HuH-7 (cell line): ENCODE data around the gene RALGPS1.

ENCODE experiments used
- DNase-seq: peaks from one replicate; pipeline ENCODE4 v3.0.0; 2011; ENCODE audit warnings: low spot score

The RALGPS1 gene, protein sequence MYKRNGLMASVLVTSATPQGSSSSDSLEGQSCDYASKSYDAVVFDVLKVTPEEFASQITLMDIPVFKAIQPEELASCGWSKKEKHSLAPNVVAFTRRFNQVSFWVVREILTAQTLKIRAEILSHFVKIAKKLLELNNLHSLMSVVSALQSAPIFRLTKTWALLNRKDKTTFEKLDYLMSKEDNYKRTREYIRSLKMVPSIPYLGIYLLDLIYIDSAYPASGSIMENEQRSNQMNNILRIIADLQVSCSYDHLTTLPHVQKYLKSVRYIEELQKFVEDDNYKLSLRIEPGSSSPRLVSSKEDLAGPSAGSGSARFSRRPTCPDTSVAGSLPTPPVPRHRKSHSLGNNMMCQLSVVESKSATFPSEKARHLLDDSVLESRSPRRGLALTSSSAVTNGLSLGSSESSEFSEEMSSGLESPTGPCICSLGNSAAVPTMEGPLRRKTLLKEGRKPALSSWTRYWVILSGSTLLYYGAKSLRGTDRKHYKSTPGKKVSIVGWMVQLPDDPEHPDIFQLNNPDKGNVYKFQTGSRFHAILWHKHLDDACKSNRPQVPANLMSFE

DNA sequence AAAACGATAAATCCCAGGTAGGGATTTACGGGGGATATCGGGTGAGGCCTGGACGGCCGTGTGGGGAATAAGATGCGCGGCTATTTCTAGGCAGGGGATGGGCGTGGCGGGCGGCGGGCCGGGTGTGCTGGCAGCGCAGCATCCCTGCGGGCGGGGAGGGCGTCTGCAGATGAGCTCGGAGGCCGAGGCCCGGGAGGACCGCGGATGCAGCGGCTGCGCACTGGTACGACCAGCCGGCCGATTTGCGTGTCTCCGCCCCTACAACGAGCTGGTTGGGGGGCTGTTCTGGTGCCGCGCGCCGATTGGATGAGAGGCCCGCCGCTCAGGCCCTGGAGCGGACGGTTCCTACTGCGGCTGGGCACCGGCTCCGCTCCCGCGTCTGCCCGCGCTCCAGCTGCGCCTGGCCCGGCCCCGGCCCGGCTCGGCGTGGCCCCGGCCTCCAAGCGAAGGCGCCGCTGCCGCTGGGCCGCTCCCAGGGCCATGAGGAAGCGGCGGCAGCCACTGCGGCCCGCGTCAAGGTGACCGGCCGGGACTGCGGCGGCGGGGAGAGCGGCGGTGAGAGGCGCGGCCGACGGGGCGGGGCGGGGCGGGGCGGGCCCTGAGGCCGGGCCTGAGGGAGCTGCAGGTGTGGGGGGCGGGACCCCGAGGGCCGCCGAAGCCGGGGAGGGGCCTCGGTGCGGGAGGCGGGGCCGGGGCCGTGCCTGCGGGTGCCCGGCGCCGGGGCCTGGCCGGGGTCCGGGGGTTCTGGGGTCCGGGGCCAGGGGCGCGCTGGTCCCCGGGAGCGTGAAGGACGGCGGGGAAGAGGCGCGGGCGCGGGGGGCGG, at the start of gene RALGPS1:
Gene RALGPS1, plus strand, starts transcription at position 325 of the 823 bp plus-strand sequence. CDS start 47,508 bp downstream, outside the sequence.
- peak; percentile 99 for DNase-seq

GRCh38 chr9:126869368-126869767, 45.2 kb upstream of the RALGPS1 start:
- DNase-seq, result no peak

- no peak for DNase-seq
Measured at GRCh38 chr9:126872516-126872915, 42.1 kb upstream of the RALGPS1 start.

DNA sequence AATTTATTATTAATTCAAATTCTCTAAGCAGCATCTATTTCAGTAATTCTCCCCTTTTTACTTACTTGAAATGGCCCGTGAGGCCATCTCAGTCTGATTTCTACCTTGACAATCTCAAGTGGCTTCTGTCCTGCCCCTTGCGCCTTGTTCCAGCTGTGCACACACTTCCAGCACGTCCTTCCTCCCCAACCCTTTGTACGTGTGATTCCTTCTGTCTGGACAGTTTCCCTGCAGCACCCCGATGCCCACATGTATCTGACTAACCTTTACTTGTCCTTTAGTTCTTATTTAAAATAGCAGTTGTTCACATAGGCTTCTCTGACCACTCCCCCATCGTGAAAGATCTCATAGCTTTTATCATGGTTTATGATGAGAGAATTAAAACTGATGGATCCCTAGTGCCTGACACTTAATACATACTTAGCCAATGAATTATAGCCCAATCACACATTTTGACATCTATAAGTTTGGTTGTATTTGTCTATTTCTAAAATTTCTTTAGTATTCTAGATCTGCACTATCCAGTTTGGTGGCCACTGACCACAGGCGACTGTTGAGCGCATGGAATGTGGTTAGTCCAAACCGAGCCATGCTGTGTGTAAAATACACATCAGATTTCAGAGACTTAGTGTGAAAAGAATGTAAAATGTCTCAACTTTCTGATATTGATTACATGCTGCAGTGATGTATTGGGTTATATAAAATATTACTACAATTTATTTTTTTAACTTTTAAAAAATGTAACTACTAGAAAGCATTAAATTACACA, 39.9 kb upstream of the RALGPS1 start:
- no peak for DNase-seq

- DNase-seq, result no peak
Measured at GRCh38 chr9:126875756-126876510, 38.6 kb upstream of the RALGPS1 start.

DNA sequence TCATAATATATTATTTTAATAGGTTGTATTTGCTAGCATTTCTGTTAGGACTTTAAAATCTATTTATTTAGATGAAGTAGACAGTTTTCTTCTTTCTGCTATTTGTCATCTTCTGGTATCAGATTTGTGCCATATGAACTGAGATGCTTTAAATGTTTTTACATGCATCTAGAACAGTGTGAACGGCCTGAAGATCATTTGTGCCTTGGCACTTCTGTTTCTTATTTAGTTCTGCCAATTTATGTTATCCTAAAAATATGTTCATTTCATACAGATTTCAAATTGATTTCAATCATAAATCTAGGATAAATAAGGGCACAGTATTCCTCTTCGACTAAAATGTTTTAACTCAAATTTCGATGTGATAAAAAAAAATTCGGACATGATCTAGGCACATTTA, 38.1 kb upstream of the RALGPS1 start:
- no peak for DNase-seq

DNA sequence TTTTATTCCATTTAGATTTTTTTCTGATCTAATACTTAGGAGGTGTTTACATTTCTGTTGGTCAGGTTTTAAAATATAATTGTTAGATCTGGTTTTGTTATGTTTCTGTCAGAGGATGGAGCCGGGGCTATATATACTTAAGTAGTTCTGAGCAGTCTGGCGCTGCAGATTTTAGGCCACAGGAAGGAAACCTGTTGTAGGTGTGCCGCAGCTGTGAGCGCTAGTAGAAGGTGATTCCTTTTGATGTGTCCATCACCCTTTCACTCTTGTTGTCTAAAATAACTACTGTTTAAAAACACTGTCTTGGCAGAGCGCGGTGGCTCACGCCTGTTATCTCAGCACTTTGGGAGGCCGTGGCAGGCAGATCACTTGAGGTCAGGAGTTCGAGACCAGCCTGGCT, 37.2 kb upstream of the RALGPS1 start:
- no peak for DNase-seq

GRCh38 chr9:126879288-126879687, 35.3 kb upstream of the RALGPS1 start:
- no peak for DNase-seq

GRCh38 chr9:126880226-126880946, 34.2 kb upstream of the RALGPS1 start:
- DNase-seq, result no peak

- no peak for DNase-seq
Measured at GRCh38 chr9:126880947-126881332, 33.6 kb upstream of the RALGPS1 start.

DNA sequence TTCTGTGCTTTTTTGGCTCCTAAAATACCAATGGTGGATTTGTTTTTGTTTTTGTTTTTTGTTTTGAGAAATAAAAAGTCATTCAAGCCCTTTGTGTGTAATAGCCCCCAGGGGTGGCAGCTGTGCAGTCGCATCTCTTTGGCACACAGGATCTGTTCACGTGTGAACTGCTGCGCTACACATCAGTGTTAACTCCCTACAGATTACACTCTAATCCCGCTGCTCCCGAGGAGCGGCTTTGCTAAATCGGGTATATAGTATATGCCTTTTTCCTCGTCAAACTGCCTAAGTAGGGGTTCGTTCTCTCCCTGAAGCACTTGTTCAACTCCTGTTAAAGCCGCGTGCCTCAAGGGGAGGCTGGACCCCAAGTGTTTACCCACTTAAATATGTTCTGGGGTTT, 31.8 kb upstream of the RALGPS1 start:
- DNase-seq, result no peak

DNA sequence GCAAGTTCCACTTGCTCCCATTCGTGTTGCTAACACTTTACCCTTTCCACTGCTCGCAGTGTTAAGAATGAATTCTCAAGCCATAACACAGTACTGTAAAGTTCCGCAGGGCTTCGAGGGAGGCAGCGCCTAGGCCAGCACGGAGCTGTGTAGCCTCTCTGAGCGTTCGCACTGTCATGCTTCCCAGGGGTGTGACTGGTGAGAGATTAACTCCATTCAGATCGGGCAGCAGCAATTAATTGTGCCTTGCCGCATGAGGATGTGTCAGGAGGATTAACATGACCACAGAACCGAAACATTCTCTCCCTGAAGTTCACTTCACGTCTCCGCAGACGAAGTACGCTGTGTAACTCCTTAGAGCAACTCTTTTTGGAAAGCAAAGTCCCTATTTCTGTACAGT, 30.9 kb upstream of the RALGPS1 start:
- no peak for DNase-seq

DNA sequence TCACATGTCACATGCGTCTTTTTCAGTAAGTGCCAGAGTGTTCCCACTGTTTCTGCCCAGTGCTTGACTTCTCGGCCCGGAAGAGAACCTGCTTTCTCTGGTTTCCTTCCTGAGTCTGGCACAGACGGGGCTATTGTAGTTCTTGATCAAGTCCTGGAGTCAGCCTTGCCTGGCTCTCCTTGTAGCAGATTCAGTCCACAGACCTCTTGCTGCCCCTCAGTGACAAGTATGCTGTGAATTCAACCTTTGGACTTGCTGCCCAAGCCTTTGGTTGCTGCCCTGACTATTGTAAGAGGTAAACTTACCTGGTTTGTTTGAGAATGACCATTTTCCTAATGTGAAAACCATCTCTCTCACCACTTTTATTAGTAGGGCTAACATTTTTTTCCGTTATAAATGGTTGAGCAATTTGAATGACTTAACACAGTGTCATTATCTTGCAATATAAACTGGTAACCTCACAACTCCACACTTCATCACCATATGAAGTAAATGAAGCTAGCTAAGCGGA, 29.4 kb upstream of the RALGPS1 start:
- DNase-seq, result peak; percentile 67

GRCh38 chr9:126886034-126886822, 28.4 kb upstream of the RALGPS1 start:
- DNase-seq, result no peak

DNA sequence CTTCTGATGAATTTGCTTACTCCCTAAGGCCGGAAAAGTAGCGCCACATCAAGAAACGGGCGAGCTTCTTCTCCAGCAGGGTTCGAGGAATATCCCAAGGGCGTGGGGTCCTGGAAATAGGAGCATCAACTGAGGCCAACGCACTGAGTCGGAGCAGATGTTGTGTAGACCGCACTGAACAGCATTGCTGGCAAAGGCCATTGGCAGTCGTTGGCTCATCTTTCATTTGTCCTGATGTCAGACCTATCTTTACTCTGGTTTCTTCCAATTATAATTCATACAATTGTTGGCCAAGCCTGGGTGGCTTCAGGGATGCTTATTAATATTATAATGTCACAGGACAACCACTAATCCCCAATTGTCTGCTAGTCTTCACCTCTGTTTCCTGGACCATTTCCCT, 27.7 kb upstream of the RALGPS1 start:
- DNase-seq, result no peak

GRCh38 chr9:126891676-126892075, 22.9 kb upstream of the RALGPS1 start:
- no peak for DNase-seq

DNA sequence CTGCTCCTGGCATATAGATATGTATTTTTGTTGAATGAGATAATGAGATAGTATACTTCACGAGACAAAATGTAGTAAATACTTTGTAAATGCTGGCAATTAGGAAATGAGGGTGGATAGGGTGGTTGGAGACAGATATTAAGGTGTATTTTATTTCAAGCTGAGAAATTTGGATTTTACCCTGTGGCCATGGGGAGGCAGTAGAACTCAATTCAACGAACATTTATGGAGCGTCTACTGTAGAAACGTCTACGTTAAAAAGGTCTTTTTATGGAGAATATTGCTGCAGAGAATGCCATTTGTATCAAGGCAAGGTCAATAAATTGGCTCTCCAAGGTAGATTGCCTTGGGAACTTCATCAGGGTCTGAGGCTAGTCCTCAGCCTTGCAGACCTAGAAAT, 21.5 kb upstream of the RALGPS1 start:
- no peak for DNase-seq

DNA sequence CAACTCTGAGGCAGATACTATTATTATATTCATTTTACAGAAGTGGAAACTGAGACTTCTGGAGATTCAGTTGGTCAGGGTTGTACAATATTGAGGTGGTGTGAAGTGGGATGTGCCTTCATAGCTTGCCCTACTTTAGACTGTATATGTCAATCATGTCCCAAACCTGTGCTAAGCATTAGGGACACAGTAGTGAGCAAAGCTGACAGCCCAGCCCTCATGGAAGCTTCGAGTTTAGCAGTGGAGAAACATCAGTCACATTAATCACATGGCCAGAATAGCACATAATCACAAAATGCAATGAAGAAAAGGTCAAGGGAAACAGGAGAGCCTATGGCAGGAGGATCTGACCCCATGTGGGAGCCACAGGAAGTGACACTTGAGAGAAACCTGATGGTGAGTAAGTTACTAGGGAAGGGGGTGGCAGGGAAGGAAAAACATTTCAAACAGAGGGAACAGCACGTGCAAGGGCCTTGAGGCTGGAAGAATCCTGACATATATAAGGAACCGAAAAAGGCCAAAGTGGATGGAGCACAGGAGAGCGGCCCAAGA, 20.5 kb upstream of the RALGPS1 start:
- DNase-seq, result no peak

GRCh38 chr9:126902210-126902609, 12.4 kb upstream of the RALGPS1 start:
- DNase-seq, result no peak
